ENCODE results near the gene FAM83E.

DNA sequence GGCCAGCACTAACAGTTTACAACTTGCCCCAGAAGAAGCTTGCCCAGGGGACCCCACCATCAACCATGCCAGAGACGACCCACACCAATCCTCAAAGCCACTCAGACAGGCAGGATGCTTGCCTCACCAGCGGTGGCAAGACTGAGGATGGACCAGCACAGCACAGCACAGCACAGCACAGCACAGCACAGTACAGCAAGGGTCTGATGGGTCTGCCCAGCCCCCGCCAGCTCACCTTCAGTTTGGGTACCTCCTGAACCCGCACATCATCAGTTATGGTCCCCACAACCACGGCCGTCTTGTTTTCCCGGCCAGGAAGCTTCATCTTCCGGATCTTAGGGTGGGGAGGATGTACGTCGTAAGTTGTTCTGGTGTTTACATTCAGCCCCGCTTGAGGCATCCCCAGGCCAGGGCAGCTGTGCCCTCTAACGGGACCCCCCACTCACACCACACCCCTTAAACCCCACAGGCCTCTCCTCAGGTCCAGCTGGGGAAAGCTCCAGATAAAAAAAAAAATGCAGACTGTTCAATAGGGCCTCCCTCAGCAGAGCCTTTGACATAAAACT is 1.7 kb upstream of the FAM83E start:
- TF ChIP-seq, protein P1, sequence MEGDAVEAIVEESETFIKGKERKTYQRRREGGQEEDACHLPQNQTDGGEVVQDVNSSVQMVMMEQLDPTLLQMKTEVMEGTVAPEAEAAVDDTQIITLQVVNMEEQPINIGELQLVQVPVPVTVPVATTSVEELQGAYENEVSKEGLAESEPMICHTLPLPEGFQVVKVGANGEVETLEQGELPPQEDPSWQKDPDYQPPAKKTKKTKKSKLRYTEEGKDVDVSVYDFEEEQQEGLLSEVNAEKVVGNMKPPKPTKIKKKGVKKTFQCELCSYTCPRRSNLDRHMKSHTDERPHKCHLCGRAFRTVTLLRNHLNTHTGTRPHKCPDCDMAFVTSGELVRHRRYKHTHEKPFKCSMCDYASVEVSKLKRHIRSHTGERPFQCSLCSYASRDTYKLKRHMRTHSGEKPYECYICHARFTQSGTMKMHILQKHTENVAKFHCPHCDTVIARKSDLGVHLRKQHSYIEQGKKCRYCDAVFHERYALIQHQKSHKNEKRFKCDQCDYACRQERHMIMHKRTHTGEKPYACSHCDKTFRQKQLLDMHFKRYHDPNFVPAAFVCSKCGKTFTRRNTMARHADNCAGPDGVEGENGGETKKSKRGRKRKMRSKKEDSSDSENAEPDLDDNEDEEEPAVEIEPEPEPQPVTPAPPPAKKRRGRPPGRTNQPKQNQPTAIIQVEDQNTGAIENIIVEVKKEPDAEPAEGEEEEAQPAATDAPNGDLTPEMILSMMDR (IDR thresholded peaks at IDR 0.05) = no peak
- TF ChIP-seq ELF4 (CRISPR knock-in tag; IDR thresholded peaks at IDR 0.05; ENCODE audit: low read depth) = no peak
- TF ChIP-seq SMAD3 (CRISPR knock-in tag; IDR thresholded peaks at IDR 0.05; ENCODE audit: borderline replicate concordance) = no peak
- TF ChIP-seq, protein P2, sequence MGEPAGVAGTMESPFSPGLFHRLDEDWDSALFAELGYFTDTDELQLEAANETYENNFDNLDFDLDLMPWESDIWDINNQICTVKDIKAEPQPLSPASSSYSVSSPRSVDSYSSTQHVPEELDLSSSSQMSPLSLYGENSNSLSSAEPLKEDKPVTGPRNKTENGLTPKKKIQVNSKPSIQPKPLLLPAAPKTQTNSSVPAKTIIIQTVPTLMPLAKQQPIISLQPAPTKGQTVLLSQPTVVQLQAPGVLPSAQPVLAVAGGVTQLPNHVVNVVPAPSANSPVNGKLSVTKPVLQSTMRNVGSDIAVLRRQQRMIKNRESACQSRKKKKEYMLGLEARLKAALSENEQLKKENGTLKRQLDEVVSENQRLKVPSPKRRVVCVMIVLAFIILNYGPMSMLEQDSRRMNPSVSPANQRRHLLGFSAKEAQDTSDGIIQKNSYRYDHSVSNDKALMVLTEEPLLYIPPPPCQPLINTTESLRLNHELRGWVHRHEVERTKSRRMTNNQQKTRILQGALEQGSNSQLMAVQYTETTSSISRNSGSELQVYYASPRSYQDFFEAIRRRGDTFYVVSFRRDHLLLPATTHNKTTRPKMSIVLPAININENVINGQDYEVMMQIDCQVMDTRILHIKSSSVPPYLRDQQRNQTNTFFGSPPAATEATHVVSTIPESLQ (CRISPR knock-in tag; IDR thresholded peaks at IDR 0.05) = no peak
- TF ChIP-seq, protein P3, sequence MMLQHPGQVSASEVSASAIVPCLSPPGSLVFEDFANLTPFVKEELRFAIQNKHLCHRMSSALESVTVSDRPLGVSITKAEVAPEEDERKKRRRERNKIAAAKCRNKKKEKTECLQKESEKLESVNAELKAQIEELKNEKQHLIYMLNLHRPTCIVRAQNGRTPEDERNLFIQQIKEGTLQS (CRISPR knock-in tag; conservative IDR thresholded peaks at IDR 0.05) = no peak
- TF ChIP-seq, protein P4, sequence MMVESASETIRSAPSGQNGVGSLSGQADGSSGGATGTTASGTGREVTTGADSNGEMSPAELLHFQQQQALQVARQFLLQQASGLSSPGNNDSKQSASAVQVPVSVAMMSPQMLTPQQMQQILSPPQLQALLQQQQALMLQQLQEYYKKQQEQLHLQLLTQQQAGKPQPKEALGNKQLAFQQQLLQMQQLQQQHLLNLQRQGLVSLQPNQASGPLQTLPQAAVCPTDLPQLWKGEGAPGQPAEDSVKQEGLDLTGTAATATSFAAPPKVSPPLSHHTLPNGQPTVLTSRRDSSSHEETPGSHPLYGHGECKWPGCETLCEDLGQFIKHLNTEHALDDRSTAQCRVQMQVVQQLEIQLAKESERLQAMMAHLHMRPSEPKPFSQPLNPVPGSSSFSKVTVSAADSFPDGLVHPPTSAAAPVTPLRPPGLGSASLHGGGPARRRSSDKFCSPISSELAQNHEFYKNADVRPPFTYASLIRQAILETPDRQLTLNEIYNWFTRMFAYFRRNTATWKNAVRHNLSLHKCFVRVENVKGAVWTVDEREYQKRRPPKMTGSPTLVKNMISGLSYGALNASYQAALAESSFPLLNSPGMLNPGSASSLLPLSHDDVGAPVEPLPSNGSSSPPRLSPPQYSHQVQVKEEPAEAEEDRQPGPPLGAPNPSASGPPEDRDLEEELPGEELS (CRISPR knock-in tag; IDR thresholded peaks at IDR 0.05) = no peak
- TF ChIP-seq, protein P5, sequence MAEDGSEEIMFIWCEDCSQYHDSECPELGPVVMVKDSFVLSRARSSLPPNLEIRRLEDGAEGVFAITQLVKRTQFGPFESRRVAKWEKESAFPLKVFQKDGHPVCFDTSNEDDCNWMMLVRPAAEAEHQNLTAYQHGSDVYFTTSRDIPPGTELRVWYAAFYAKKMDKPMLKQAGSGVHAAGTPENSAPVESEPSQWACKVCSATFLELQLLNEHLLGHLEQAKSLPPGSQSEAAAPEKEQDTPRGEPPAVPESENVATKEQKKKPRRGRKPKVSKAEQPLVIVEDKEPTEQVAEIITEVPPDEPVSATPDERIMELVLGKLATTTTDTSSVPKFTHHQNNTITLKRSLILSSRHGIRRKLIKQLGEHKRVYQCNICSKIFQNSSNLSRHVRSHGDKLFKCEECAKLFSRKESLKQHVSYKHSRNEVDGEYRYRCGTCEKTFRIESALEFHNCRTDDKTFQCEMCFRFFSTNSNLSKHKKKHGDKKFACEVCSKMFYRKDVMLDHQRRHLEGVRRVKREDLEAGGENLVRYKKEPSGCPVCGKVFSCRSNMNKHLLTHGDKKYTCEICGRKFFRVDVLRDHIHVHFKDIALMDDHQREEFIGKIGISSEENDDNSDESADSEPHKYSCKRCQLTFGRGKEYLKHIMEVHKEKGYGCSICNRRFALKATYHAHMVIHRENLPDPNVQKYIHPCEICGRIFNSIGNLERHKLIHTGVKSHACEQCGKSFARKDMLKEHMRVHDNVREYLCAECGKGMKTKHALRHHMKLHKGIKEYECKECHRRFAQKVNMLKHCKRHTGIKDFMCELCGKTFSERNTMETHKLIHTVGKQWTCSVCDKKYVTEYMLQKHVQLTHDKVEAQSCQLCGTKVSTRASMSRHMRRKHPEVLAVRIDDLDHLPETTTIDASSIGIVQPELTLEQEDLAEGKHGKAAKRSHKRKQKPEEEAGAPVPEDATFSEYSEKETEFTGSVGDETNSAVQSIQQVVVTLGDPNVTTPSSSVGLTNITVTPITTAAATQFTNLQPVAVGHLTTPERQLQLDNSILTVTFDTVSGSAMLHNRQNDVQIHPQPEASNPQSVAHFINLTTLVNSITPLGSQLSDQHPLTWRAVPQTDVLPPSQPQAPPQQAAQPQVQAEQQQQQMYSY (CRISPR knock-in tag; IDR thresholded peaks at IDR 0.05) = no peak
- TF ChIP-seq, protein P6, sequence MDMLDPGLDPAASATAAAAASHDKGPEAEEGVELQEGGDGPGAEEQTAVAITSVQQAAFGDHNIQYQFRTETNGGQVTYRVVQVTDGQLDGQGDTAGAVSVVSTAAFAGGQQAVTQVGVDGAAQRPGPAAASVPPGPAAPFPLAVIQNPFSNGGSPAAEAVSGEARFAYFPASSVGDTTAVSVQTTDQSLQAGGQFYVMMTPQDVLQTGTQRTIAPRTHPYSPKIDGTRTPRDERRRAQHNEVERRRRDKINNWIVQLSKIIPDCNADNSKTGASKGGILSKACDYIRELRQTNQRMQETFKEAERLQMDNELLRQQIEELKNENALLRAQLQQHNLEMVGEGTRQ (CRISPR knock-in tag; IDR thresholded peaks at IDR 0.05) = no peak
- TF ChIP-seq, protein P7, sequence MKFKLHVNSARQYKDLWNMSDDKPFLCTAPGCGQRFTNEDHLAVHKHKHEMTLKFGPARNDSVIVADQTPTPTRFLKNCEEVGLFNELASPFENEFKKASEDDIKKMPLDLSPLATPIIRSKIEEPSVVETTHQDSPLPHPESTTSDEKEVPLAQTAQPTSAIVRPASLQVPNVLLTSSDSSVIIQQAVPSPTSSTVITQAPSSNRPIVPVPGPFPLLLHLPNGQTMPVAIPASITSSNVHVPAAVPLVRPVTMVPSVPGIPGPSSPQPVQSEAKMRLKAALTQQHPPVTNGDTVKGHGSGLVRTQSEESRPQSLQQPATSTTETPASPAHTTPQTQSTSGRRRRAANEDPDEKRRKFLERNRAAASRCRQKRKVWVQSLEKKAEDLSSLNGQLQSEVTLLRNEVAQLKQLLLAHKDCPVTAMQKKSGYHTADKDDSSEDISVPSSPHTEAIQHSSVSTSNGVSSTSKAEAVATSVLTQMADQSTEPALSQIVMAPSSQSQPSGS (CRISPR knock-in tag; IDR thresholded peaks at IDR 0.05; ENCODE audit: borderline replicate concordance, low read depth) = no peak
- TF ChIP-seq KAT7 (CRISPR knock-in tag; IDR thresholded peaks at IDR 0.05; ENCODE audit: borderline replicate concordance) = no peak
